GM19023 (cell line): ENCODE results near the gene CLDND2.

Experiments used
- ATAC-seq: cut with Tn5 transposase; IDR thresholded peaks from one replicate; pipeline ENCODE4 v1.9.1; 2021; ENCODE audit warnings: mild to moderate bottlenecking, moderate library complexity; ENCODE audit not compliant: unreplicated experiment

The CLDND2 gene

DNA sequence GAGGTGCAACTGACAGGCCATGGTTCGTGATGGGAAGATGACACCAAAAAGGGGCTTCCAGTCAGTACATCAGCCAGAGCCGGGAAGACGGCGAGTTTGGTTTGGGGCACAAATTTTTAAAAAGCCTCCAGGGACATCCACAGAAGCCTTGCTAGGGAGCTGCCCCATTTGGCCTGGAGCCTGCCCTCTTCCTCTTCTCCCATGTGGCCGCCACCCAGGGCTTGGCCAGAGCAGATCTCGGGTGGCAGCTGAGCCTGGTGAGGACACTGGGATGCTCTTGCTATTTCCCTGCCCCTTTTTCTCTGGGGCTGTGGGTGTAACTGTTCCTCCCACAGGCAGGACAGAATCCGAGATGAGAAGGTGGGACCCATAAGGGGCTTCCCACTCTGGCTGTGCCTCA lies 10.9 kb downstream of the CLDND2 start:
- ATAC-seq, result no peak

DNA sequence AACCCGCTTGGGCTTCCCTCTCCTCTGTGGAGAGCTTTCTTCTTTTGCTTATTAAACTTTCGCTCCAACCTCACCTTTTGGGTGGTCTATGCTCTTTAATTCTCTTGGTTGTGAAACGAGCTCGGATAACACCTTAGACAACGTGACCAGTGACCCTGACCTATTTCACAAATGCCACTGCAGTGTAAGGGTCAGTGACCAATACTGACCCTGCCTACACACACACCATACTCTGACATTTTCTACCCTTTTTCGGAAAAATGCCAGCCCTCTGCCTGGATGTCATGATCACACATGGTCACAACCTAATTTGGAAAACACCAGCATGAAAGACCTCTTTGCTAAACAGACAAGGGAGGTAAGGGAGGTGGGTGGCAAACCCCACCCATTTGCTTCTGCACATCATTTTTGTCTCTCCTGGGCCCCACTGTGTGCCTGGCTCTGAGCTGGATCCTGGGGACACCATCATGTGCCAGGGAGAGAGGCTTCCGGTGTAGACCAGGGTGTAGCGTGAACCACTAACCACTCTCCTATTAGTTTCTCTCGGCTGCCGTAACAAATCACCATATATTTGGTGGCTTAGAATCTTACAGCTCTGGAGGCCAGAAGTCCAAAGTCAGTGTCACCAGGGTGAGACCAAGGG lies 12.5 kb downstream of the CLDND2 start:
- no peak for ATAC-seq

DNA sequence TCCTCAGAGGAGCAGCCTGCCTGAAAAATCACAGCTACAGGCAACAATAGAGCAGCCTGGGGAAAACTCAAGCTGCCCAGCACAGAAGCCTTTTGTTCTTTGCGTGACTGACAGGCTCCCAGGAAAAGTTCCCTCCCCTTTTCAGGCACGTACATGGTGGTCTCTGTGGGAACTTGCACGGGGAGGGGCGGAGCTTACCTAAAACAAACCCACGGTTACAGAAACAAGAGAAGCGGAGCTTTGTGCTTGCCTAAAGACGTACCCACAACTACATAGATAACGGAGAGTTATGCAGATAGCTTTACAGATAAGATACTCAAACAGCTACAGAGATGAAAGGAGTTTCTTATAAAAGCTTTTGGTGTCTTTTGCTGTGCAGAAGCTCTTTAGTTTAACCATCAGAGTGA lies 14.1 kb downstream of the CLDND2 start:
- no peak for ATAC-seq

DNA sequence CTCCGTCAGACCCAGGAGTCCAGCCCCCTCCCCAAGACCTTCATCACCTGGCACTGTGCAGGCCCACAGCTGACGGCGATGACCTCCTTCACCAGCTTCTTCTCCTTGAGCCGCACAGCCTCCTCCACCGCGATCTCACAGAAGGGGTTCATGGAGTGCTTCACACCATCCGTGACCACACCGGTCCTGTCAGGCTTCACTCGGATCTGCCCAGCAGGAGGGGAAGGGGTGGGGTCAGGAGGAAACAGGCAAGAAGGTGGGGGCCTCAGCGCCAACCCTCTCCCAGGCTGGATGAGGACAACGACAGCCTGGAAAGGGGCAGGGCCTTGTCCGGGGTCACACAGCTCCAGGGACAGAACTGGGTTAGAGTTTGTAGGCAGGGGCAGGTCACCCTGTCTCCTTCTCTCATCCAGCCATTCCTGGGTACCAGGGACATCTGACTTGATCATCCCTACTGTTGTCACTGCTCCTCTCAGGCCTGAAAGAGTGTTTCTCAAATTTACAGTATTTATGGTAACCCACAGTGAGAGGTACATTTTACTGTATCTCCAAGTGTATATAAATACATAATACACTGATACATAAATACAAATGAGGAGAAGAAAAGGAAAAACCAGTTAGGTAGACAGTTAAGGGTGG lies 14.6 kb downstream of the CLDND2 start:
- ATAC-seq, result no peak

DNA sequence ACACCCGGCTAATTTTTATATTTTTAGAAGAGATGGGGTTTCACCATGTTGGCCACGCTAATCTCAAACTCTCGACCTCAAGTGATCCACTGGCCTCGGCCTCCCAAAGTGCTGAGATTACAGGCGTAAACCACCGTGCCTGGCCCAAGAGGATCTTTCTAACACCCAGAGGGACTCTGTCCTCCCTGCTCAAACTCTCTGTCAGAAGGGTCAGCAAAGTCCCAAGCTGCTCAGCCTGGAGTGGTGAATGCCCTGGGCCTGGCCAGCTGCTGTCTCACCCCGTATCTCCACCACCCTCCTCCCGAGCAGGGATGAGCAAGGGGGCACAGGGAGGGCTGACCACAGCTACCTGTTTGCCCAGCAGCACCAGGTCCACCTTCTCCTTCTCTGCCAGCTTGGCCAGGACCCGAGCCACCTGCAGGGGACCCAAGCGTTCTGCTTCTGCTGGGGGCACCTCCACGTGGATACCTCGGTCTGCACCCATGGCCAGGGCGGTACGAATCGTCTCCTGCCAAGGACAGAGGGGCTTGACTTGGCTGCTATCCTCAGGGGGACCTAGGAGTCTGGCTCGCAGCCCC lies 15.9 kb downstream of the CLDND2 start:
- no peak for ATAC-seq

DNA sequence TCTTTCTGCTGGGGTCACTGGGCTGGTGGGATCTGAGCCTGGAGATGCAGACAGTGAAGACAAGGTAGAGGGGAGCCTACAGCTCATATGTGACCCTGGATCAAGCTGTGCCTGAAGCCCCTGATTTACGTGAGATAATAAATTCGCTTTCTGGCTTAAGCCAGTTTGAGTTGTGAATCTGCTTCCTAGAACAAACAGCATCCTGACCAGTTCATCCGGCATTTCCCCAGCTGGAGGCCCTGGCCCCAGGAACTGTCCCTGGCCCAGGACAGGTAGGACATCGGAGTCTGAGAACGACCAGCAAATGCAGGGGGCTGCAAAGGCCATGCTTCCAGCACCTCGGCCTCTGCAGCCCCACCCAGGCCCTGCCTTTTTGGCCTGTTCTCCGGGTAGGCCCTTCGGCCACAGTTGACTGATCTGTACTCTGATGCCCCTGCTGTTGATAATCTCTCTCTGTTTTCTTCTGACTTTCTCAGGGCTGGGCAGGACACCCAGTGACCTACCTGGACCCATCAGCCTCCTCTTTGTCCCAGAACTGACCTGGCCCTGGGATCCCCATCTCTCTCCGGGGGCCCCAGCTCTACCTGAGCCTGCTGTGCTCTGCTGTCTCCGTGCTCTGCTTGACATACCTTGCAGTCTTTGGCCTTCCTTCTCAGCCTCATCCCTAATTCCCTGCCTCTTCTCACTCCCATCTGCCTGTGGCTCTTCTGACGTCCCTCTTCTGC lies 17.4 kb downstream of the CLDND2 start:
- ATAC-seq, result no peak

DNA sequence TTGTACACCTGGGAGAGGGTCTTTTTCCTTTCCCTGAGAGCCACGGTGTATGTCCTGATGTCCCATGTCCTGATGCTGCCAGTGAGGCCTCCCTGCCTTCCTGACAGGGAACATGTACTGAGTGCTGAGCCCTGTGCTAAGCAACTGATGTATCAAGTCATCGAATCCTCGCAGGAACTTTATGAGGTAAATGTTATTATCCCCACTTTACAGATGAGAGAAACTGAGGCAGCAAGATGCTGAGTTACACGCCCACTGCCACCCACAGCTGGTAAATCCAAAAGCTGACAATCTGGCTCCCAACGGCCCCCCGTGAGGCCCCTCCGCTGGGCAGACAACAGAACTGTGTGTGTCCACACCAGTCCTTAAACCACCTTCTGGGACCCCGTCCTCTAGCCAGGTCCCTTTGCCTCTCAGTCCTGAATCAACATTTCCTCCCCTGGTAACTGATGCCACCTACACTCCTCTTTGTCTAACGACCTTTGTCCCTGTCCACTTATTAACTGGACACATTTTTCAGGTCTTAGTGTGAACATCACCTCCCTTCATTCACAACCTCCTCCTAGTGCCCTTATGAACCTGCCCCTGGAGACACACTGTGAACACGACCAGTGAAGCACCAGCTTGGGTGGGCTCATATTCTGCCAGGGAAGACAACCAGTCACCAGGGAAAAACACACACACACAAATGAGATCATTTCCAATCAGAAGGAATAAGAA lies 21.4 kb downstream of the CLDND2 start:
- ATAC-seq, result no peak

DNA sequence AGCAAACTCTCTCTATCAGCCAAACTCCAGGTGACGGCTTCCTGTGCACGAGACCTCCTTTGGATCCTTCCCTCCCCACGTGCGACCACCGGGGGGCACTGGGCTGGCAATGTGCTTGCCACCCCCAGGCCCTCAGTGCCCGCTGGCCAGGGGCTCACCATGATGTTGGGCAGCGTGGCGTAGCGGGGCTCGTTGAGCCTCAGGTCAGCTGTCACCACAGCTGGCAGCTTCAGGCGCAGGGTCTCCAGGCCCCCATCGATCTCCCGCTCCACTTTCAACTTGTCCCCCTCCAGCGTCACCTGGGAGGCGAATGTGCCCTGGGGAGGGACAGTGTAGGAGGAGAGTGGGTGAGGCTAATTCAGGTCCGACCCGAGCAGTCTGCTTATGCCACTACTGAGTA lies 22.1 kb downstream of the CLDND2 start:
- ATAC-seq, result no peak

DNA sequence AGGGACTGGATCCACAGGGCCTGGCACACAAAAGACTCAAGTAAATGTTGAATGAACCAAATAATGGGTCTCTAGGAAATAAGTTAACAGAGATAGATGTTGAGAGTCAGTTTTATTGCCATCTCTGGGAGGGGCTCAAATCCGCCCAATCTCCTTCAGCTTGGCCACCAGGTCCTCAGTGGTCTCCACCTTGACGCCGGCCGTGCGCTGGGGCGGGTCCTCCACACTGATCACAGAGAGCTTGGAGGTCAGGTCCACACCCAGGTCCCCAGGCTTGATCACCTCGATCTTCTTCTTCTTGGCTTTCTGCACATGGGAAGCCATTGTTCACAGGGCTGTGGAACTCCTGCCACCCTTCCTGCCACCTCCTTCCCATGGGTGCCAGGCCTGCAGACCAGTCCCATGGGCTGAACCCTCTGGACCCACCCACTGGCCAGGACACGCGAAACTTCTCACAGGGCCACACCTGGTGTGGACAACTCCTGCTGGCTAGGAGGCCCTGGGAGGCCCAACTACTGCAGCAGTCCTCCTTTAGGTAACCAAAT lies 23.7 kb downstream of the CLDND2 start:
- no peak for ATAC-seq

DNA sequence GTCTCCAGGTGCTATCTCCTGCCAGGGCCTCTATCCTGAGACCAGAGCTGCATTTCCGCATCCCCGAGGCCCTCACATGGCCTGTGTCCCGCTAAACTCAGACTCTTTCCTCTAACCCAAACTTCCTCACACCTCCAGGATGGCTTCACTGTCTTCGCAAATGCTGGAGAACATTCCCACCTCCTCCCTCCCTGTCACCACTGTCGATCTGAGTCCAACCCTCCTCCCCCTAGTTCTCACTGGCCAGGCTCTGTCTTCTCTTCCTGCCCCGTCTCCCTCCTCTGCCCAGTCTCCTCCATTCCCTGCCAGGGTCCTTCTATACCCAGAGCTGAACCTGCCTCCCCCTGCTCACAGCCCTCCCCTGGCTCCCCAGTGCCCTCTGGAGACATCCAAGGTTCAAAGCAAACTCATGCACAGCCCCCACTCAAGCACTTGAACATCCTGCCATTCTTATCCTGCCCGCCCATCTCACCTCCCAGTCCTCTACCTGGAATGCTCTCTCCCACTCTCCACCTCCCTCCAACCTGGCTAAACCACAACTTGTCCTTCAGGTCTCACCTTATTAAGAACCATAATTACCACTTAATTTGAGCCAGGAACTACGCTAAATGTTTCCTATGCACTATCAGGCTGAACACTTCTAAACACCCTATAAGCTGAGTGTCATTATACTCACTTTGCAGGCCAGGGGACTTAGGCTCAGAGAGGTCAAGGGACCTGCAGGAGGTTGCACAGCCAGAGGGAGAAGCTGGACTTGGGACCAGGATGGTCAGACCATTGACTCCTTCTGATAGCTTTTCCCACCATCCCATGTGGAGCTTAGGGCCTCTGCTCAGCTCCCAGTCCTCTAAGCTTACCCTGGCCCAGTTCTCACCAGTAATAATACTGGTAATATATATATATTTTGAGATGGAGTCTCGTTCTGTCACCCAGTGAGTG lies 25.9 kb downstream of the CLDND2 start:
- no peak for ATAC-seq

DNA sequence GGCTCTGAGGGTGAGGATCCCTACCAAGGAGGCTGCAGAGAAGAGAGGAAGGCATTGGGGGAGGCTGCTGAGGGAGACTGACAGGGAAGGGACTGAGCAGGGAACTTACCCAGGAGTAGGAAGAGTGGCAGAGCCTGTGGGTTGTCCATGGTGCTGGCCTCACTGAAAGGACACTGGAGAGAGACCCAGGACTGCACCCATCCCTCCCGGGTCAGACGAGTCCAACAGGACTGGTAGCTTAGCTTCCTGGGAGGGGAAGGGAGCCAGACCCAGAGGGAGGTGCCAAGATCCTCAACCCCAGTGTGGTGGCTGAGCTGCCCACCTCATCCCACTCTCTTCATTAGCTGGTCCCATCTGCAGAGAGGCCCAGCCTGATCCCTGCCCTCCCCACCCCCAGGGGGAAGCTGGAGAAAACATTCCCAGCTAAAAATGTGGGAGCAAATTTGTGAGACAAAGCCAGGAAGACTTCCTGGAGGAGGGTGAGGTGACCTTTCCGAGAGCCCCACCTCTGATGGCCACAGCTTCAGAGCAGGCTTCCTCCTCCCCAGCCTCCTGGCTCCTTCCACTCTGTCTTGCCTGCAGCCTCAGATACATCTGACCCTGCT lies 26.7 kb downstream of the CLDND2 start, which contains the start of gene VSIG10L:
Gene VSIG10L (minus strand): TSS at position 164 of the 605 bp plus-strand sequence. CDS start 15 bp downstream, at position 149.
- ATAC-seq, result no peak

DNA sequence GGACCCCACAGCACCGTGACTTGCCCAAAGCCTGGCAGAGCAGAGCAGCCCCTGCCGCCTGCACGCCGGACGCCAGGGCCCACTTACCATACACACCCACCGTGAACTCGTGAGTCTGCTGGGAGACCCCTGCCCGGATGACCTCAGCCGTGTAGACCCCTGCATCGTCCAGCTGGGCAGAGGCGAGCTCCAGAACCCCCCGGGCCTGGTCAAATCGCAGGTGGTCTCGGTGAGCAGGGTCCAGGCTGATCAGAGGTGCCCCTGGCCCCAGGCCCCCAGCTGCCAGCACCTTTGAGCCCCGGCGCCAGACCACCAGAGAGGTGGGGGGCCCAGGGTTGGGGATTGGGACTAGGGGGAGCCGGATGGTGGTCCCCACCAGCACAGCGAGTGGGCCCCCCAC lies 27.7 kb downstream of the CLDND2 start:
- no peak for ATAC-seq

DNA sequence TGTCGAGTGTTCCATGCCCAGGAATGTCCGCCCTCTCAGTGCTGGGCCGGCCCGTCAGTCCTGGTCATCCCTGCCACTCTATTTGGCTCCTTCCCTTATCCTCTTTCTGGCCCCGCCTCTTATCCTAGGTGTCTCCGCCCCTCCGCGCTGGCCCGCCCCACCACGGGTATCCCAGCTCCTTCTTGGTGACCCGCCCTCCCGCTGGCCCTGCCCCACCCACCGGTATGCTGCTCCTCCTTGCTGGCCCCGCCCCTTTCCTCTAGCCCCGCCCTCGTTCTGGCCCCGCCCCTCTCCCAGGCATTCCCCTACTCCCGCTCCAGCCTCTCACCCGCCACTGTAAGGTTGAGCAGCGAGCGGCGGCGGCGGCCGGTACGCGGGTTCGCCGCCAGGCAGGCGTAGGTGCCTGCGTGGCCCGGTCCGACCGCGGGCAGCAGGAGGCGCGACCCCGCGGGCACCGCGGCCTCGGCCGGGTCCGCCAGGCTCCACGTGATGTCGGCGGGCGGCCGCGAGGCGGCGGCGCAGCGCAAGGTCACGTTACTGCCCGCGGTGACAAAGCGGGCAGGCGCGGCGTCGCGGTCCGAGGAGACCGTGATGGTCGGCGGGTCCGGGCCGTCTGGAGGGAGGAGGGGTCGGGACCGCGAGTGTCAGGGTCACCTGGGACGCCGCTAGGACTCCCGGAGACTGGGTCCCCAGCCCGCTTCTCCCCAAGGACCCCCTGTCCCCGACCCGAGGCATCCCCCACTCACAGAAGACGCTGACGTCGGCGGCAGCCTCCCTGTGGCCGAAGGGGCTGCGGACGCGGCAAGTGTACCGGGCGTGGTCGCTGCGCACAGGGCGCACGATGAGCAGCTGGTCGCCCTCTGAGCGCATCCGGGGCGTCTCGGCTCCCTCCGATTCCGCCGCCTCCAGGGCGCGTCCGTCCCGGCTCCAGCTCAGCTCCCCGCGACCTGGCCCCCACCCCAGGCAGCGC lies 28.8 kb downstream of the CLDND2 start:
- ATAC-seq, result peak; percentile 57

DNA sequence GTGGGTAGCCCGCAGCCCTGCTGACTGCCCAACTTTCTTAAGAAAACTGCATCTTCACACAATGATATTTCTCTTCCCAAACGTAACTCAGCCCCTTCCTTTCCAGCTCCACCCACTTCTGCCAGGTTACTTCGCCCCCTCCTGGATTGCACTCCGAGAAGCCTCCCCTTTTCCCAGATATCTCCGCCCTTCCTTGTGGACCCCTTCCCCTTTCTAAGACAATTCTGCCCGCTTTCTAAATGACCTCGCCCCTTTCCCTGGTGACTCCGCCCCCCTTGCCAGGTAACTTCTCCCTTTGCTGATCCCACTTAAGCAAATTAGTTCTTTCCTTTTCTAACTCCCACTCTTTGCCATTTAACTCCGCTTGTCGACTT lies 29.5 kb downstream of the CLDND2 start:
- ATAC-seq, result peak; percentile 1

DNA sequence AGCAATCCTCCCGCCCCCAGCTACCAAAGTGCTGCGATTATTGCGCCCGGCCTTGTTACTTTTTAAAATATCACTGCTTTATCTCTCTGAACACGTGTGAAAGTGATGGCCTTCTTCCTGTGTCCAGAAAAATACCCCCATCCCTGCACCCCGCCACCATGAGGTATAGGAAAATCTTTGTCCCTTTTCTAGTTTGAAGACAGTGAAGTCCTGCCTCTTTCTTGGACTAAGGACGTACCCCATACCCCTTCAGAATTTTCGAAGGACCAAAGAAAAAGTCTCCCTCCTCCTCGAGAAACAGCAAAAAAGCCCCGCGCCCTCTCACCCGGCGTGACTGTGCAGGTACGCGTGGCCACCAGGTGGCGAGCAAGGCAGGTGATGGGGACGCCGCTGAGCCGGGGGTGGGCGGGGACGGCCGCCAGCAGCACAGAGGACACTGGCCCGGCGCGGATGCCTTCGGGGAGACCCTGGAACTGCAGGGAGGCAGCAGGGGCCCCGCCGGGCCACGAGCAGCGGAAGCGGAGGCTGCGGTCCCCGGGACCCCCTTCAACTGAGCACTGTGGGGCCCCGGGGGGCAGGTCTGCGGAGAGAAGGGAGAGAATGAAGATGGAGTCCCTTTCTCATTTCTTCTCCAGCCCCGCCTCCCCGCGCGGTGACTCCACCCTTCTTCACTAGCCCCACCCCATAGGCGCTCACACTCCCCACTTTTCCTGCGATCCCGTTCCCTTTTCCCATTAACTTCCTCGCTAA lies 30.1 kb downstream of the CLDND2 start:
- ATAC-seq, result peak; percentile 50

DNA sequence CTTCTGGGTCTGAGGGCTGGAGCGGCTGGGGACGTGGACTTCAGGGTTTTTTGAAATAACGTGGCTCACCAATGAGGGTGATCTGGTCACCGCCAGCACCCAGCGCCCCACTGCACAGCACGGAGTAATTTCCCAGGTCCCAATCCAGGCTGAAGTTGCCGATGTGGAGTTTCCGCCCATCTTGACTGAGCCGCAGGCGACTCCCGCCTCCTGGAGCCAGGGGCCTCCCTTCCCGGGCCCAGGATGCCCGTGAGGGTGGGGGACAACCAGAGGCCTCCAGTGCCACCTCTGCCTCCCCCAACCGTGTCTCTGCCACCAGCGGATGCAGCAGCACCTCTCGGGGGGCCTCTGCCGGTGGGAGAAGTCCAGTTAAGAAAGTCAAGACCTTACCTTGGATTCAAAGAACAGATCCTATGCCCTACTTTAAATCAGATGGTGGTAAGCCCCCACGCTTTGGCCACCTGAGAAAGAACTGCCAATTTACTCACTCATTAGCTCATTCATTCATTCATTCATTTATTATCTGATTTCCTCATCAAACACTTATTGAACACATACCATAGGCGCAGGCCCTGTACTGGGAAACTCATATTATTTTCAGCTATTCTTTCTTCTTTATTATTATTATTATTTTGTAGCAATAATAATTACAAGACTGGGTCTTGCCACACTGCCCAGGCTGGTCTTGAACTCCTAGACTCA lies 30.8 kb downstream of the CLDND2 start:
- ATAC-seq, result no peak
